Left ventricle myocardium superior (tissue), 1 donor: ENCODE data around the gene TMBIM1. TPM values are rescaled to one million over a fixed set of nuclear protein-coding genes. Genes with fewer than 3 reads are reported as not detected.

Experiments
- ATAC-seq: fragments of 200-7000 bp; cut with Tn5 transposase; one replicate; pipeline ENCODE4 v1.9.1; 2020; ENCODE audit warnings: mild to moderate bottlenecking, moderate library complexity
- DNase-seq: peaks from one replicate; pipeline ENCODE4 v3.0.0-alpha.2; 2020
- intact Hi-C: fragments of 100-400 bp; cut with micrococcal nuclease; formaldehyde crosslinking; loops from one replicate; pipeline ENCODE4 v1.11.0; 2022
- total RNA-seq: library from RNA; stranded (reverse); fragmentation: NEBNext Ultra II Directional; extraction: Animal tissue kit (Norgen Biotek cat#: 25700); gene quantifications from one replicate; pipeline ENCODE4 v1.2.1, GENCODE V29; 2021
- donor health status: DM: no; HTN: yes; CAD: no; lungs with severe emphysema.

Gene TMBIM1
- total RNA-seq, 1 donor from 2014 or later, result 109 TPM

DNA sequence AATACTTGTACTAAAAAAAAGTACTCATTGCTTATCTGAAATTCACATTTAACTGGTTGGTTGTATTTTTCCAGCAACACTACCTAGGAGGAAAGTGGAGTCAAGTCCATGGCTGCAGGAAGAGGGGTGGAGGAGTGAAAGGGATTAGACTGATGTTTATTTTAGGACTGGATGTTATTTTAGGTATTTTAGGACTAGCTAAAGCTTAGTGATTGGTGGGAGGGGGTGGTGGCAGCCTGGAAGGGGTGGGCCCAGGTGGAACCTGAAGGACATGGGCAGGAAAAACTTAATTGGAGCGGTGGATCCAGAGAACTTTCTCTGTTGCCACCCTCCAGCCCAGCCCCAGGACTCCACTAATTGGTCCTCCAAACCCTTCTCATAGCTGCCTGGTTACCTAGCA lies 3.9 kb upstream of the TMBIM1 start:
- no peak for DNase-seq
- intact Hi-C loops, result no loop called here
- ATAC-seq, result no peak

DNA sequence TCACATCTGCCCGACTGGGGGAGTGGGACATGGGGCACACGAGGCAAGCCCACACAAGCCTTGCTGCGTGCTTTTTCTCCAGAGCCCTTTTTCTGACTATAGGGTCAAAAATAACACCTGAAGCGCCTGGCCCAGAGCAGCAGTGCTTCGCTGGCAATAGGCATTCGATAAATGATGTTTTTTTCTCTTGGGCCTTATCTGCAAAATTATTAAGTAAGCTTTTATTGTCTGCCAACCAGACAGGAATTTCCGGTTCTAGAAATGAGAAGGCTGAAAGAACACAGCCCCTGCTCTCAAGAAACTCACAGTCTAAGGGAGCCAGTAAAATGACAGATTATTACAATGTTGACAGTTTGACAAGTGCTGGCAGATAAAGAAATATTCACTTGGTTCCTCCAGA lies 2.7 kb upstream of the TMBIM1 start:
- DNase-seq, result no peak
- ATAC-seq, result no peak
- intact Hi-C loops, result no loop called here

GRCh38 chr2:218294430-218295022 lies 2.2 kb upstream of the TMBIM1 start:
- intact Hi-C loops, result no loop called here
- ATAC-seq (no peak), DNase-seq (no peak)

DNA sequence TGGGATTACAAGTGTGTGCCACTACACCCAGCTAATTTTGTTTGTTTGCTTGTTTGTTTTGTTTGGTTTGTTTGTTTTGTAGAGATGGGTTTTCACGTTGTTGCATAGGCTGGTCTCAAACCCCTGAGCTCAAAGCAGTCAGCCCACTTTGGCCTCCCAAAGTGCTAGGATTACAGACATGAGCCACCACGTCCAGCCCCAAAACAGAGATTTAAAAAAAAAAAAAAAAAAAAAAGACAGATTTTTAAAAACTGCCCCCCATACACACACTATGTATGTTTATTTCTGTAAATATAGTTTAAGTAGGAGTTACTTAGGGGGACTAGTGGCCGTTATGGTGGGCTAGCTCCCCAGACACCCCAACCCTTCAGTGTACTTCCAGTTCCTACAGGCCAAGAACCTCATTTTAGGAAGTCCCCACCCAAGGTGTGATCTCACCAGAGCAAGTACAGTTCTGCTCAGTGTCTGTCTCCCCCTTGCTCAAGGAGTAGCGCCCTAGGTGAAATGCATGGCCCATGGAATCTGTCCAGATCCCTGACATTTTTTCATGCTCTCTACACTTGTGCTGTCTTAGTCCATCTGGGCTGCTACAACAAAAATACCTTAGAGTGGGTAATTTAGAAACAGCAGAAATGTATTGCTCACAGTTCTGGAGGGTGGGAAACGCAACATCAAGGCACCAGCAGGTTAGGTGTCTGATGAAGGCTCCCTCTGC lies 1.6 kb upstream of the TMBIM1 start:
- no peak for DNase-seq
- intact Hi-C loops, result no loop called here

DNA sequence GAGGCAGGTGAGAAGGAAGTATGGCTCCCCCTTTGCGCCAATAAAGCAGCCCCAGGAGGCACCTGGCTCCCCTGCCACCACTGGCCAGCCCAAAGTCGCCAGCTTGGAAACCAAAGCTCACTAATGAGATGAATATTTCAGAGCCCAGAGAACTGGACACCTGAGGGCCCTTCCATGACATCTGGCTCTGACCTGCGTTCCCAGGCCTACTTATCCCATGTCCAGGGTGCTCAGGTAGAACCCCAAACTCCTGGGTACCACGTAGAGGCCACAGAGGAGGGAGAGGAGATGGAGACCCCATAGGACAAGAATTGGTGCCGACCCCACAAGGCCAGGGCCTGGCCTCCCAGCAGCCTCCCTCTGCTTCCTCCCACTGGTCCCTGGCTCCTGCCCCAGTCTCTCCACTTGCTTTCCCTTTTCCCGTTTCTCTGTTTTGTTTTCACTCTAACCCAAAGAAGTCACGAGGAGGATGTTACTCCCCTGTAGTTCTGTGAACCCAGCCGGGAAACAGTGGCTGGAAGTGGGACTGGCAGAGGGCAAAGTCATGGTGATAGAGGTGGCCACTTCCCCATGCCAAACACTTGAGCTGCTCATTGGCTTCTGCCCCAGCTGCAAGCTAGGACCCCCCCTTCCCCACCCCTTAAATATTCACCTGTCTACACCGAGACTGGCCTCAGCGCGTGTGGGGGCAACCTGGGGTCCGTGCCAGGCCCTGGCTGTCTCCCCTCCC lies 820 bp downstream of the TMBIM1 start:
- ATAC-seq (peak; percentile 13), DNase-seq (peak; percentile 49)
- intact Hi-C loops, result no loop called here

More for the DNA sequence above, 1.6 kb upstream of the TMBIM1 start:
- no peak for ATAC-seq

GRCh38 chr2:218290316-218291261 lies 1.7 kb downstream of the TMBIM1 start:
- DNase-seq (no peak), ATAC-seq (no peak)
- intact Hi-C loops, result no loop called here

DNA sequence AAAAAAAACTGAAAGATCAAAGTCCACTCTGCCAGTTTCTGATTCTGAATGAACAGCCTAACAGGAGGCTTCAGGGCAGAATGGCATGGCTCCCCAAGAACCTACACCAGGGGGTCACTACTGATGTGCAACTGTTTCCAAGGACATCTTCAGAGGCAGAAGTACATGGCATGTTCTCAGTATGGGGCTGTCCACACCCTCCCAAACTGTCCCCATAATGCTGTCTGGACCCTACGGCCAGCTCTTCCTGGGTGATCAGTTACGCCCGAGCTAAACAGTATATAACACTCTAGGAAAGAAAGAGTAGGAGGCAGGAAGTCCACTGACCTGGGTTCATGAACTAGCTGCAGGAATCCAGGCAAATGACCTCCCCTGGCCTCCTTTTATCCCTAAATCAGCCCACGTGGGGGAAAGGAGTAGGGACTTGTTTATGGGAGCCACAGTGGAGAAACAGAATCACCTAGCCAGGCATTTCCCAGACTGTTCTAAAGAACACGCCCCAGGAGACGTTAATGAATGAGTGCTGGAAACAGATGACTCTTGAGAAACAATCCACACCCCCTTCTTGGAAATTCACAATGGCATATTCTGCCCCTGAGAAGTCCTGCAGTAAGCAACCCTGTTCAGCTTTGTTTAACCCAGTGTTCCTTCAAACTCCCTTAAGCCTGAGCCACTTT lies 2.5 kb downstream of the TMBIM1 start:
- ATAC-seq (no peak), DNase-seq (no peak)
- intact Hi-C loops, result no loop called here

DNA sequence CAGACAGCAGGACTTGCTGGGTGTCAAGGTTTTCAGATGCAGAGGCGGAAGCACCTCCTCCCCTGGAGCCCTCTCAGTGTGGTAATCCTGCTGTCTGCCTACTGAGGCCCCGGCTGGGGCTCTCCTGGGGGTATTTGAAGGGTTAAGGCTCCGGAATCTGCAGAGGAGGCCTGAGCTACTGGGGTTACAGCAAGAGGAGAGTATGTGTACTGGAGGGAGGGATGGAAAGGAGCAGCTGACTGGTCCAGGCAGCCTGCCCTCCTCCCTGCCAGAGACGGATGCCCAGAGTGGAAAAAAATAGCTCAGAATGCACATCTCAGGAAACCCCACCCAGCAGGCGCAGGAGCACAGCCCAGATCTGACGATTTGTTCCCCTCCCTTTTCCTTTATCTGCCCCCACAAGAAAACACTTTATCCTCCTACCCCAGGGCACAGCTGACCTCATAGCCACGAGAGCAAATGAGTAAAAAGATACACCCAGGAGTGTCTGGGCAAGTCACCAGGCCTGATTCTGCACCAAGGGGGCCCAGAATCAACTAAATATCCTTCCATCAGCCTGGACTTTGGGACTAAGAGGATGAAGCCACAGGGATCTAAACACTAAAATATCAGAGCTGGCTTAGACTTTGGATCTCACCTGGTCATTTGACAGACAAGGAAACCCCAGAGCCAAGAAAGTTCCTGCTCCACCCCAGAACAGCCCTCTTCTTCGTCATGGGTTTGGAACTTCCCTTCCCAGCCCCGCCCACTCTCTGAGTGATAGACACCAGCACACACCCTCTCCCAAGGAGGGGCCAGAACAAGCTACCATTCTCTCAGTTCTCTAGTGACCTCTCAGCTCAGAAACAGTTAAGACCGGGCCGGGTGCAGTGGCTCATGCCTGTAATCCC lies 5.5 kb downstream of the TMBIM1 start:
- DNase-seq (peak; percentile 91), ATAC-seq (peak; percentile 83)
- intact Hi-C loops, result no loop called here

- ATAC-seq, result peak; percentile 57
- intact Hi-C loops, result no loop called here
These were observed 6.7 kb downstream of the TMBIM1 start for GRCh38 chr2:218285604-218286003.

GRCh38 chr2:218284106-218284811 lies 8.0 kb downstream of the TMBIM1 start:
- intact Hi-C loops, result no loop called here
- peak; percentile 48 for DNase-seq
- no peak for ATAC-seq

More at GRCh38 chr2:218285604-218286003, 6.7 kb downstream of the TMBIM1 start:
- DNase-seq, result peak; percentile 82

DNA sequence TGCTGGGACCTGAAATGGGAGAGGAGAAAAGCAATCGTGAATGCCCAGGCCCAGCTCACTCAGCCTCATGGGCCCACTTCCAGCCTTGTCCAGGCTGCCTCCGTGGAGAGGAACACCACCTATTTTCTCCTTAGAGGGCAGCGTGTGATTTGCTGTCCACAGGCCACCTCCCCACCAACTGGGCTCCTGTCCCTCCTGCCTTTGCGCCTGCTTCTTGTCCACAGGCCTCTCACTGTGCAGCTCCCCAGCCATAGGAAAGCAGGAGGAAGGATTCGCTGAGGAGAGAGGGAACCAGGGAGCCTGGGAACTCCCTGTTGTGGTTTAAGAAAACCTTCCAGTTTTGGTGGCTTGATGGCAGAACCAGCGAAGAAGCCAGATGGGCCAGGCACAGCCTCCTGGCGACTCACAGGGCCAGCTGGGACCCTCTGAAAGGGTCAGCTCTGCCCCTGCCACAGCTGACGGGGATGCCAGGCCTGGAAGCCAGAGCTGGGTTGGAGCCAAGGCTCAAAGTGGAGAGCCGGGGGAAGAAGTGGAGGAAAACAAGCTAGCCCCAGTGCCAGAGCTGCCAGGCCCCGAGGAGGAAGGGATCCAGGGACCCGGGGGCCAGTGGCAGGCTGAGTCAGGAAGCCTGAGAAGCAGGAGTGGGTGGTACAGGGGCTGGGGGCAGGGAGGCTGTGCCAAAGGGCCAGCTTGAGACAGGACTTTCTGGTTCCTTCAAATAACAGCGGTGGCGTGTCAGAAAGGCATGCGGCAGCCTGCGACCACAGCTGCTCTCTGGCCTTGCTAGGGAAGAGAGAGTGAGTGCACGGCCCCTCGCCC lies 9.9 kb downstream of the TMBIM1 start:
- ATAC-seq (peak; percentile 20), DNase-seq (peak; percentile 57)
- intact Hi-C loops, result no loop called here

DNA sequence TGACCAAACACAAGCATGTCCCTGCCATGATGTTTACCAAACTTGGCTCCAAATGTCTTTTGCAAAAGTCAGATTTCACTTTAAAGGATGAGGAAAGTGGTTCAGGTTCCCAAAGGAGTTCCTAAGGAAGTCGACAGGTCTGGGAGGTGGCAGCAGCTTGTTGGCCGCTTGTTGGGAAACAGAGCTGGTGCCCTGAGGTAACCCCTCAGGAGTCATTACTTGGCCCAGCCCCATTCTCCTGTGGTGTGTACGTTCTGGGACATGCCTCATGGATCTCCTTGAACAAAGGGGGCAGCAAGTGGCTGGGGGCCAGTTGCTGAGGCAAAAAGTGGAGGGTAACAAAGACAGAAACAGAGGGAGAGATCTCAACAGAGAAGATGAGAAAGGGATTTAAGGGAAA lies 10.9 kb downstream of the TMBIM1 start:
- DNase-seq, result peak; percentile 54
- ATAC-seq, result peak; percentile 51
- intact Hi-C loops, result no loop called here

GRCh38 chr2:218280260-218280870 lies 11.9 kb downstream of the TMBIM1 start:
- intact Hi-C loops, result no loop called here
- no peak for DNase-seq
- ATAC-seq, result no peak

GRCh38 chr2:218278531-218279360 lies 13.6 kb downstream of the TMBIM1 start:
- intact Hi-C loops, result no loop called here
- DNase-seq, result no peak
- no peak for ATAC-seq

DNA sequence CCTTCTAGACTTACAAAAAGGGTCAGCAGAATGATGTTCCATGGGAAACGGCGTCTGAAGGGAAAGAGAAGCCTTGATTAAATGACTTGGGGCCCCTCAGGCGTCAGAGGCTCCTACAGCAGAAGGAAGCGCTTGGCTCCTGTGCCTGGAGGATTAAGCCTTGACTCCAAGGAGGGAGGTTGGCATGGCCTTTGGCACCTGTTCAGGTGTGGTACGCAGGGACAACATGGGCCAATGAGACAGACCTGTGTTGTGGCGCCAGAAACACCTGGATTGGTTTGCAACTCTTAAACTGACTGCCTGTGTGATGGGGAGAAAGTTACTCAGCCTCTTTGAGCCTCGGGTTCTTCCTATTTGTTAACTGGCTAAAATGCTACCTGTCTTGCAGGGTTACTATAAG lies 14.4 kb downstream of the TMBIM1 start:
- intact Hi-C loops, result no loop called here
- no peak for DNase-seq
- ATAC-seq, result no peak
